Measurements from ENCODE around the gene UBE2D1.

GRCh38 chr10:58414270-58415041, 79.7 kb downstream of the UBE2D1 start:
- TF ChIP-seq MYC (IDR thresholded peaks at IDR 0.05; ENCODE audit: low read depth, low read length) (no peak), CTCF (IDR thresholded peaks at IDR 0.05; ENCODE audit: low read depth, low read length) (no peak)
